ENCODE measurements around the gene NAPG.

GRCh38 chr18:10481831-10482230, 44.0 kb upstream of the NAPG start:
- TF ChIP-seq CTCF (IDR thresholded peaks at IDR 0.05; ENCODE audit: insufficient read depth, low read length), result no peak
- TF ChIP-seq REST (IDR thresholded peaks at IDR 0.05; ENCODE audit: insufficient replicate concordance, low read depth), result no peak
- no peak for TF ChIP-seq POLR2AphosphoS5 (IDR thresholded peaks at IDR 0.05; ENCODE audit: low read depth)
- TF ChIP-seq SPI1 (IDR thresholded peaks at IDR 0.05; ENCODE audit: borderline replicate concordance, low read depth), result no peak
- TF ChIP-seq GABPA (IDR thresholded peaks at IDR 0.05; ENCODE audit: low read depth), result no peak
